Lung (tissue), 12 donors: ENCODE results near the gene BIRC7. TPM values are rescaled to one million over a fixed set of nuclear protein-coding genes. Genes with fewer than 3 reads are reported as not detected.

Experiments used
- ATAC-seq: fragments of 200-7000 bp; cut with Tn5 transposase; one replicate; pipeline ENCODE4 v1.9.1; 2020; ENCODE audit warnings: moderate number of reproducible peaks; ENCODE audit not compliant: insufficient read depth, low FRiP score
- DNase-seq, 3 donors: peaks; one replicate each; pipeline ENCODE4 v3.0.0-alpha.2; 2013 to 2017
- H3K27ac ChIP-seq, 2 donors: one replicate each; pipeline ENCODE4 v1.5.1; 2013; ENCODE audit warnings: mild to moderate bottlenecking in 2 of 2, moderate library complexity in 2 of 2, control low read depth in 1 of 2, inconsistent platforms in 1 of 2, low read depth in 1 of 2, low read length in 1 of 2
- H3K27me3 ChIP-seq, 3 donors: one replicate each; pipeline ENCODE4 v1.5.1; 2013; ENCODE audit warnings: low read length in 2 of 3; ENCODE audit not compliant: control insufficient read depth in 3 of 3, insufficient read depth in 3 of 3
- H3K36me3 ChIP-seq, 4 donors: one replicate each; pipeline ENCODE4 v1.5.1; 2013; ENCODE audit warnings: low read length in 4 of 4, mild to moderate bottlenecking in 1 of 4, moderate library complexity in 1 of 4; ENCODE audit not compliant: control insufficient read depth in 4 of 4, insufficient read depth in 4 of 4
- H3K4me1 ChIP-seq, 5 donors: one replicate each; pipeline ENCODE4 v1.5.1; 2013; ENCODE audit warnings: low read length in 5 of 5, mild to moderate bottlenecking in 2 of 5, moderate library complexity in 1 of 5; ENCODE audit not compliant: control insufficient read depth in 5 of 5, insufficient read depth in 5 of 5
- H3K4me3 ChIP-seq: one replicate; pipeline ENCODE4 v1.5.1; 2013; ENCODE audit warnings: mild to moderate bottlenecking, control low read depth, moderate library complexity
- H3K9ac ChIP-seq, 2 donors: one replicate each; pipeline ENCODE4 v1.5.1; 2013; ENCODE audit warnings: low read length in 2 of 2, control low read depth in 1 of 2; ENCODE audit not compliant: insufficient read depth in 1 of 2
- H3K9me3 ChIP-seq, 4 donors: one replicate each; pipeline ENCODE4 v1.5.1; 2013; ENCODE audit warnings: low read length in 3 of 4, mild to moderate bottlenecking in 1 of 4, moderate library complexity in 1 of 4; ENCODE audit not compliant: control insufficient read depth in 4 of 4, insufficient read depth in 3 of 4
- CTCF ChIP-seq: IDR thresholded peaks from 2 replicates; pipeline ENCODE4 v1.5.1; 2012; ENCODE audit warnings: mild to moderate bottlenecking; ENCODE audit errors: control extremely low read depth, extremely low read depth
- WGBS, 2 donors: extraction: QIAGEN DNeasy Blood & Tissue Kit; methylation state at CpG; one replicate each; pipeline ENCODE4 v1.1.7; 2013; 5-methylcytosine and 5-hydroxymethylcytosine counted together
- polyA plus RNA-seq, 2 donors: library from polyadenylated mRNA; stranded (reverse); fragments of 200-250 nt; gene quantifications; one replicate each; pipeline ENCODE4 v1.2.1, GENCODE V29; 2013
- total RNA-seq, 2 donors: library from RNA; depleted of rRNA in 1 of 2; stranded (reverse); fragments of >200 nt in 1 of 2; gene quantifications; one replicate each; pipeline ENCODE4 v1.2.1, GENCODE V29; 2014 to 2021
- donor health status: control.
- donor health status: control.
- donor health status: Bipolar disorder and iron deficiency.
- donor health status: healthy.
- donor health status: DM: yes; HTN: yes; CAD: no.

Gene BIRC7
- total and polyA plus RNA-seq, 4 donors = 0.57 to 1.2 (median 0.71) TPM; not detected in 1

- ATAC-seq = no peak
- H3K9ac ChIP-seq = no peak overlapping the region
- H3K9me3 ChIP-seq = no peaks in the 10 kb centered on the region
- peaks cover 0 to 4% (median 0%) of the 10 kb centered on the region in 5 donors for H3K4me1 ChIP-seq
- no peak overlapping the region for H3K27ac ChIP-seq
- WGBS, 2 donors = 93% methylated on average over 36 to 38 of the region's 38 CpGs
- no peak for DNase-seq
- H3K27me3 ChIP-seq = no peaks in the 10 kb centered on the region
- no peak for TF ChIP-seq CTCF
- H3K4me3 ChIP-seq = no peak overlapping the region
- H3K36me3 ChIP-seq = peaks cover 0 to 83% (median 11%) of the 10 kb centered on the region in 4 donors
These were observed 46.3 kb downstream of the BIRC7 start for GRCh38 chr20:63281742-63282665.

DNA sequence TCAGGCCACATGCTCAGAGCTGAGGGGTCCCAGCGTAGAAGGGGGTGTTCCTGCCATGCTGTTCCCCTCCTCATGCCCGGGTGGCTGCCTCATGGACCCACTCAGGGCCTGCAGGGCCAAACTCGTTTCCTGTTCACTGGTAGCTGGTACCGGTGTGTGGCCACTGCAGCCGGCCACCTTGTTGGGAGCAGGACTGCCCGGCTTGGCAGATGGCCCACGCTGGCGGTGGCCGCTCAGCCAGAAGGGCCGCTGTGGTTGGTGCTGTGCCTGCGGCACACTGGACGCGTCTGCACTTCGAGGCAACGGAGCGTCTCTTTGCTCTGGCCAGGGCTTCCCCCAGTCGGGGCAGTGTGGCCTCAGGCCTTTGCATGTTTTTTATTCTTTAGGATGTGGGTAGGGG lies 47.2 kb downstream of the BIRC7 start:
- H3K27me3 ChIP-seq = no peaks in the 10 kb centered on the region
- no peak overlapping the region for H3K9ac ChIP-seq
- ATAC-seq (no peak), DNase-seq (no peak)
- H3K4me1 ChIP-seq = peaks cover 0 to 8% (median 0%) of the 10 kb centered on the region in 5 donors
- WGBS, 2 donors = 93 to 94% methylated on average over 17 of the region's 17 CpGs
- peaks cover 0 to 83% (median 11%) of the 10 kb centered on the region in 4 donors for H3K36me3 ChIP-seq
- H3K9me3 ChIP-seq = no peaks in the 10 kb centered on the region
- TF ChIP-seq CTCF = no peak
- no peak overlapping the region for H3K27ac ChIP-seq
- H3K4me3 ChIP-seq = no peak overlapping the region

GRCh38 chr20:63283397-63284082 lies 47.8 kb downstream of the BIRC7 start:
- H3K27me3 ChIP-seq = no peaks in the 10 kb centered on the region
- no peak for ATAC-seq
- no peak for DNase-seq
- H3K27ac ChIP-seq = no peak overlapping the region
- no peaks in the 10 kb centered on the region for H3K9me3 ChIP-seq
- no peak overlapping the region for H3K4me3 ChIP-seq
- H3K4me1 ChIP-seq = peaks cover 0 to 8% (median 0%) of the 10 kb centered on the region in 5 donors
- 93 to 95% methylated on average over 33 of the region's 33 CpGs for WGBS, 2 donors
- H3K9ac ChIP-seq = no peak overlapping the region
- no peak for TF ChIP-seq CTCF
- peaks cover 0 to 82% (median 12%) of the 10 kb centered on the region in 4 donors for H3K36me3 ChIP-seq
